ENCODE data around the gene SLC2A5.

SLC2A5 gene

DNA sequence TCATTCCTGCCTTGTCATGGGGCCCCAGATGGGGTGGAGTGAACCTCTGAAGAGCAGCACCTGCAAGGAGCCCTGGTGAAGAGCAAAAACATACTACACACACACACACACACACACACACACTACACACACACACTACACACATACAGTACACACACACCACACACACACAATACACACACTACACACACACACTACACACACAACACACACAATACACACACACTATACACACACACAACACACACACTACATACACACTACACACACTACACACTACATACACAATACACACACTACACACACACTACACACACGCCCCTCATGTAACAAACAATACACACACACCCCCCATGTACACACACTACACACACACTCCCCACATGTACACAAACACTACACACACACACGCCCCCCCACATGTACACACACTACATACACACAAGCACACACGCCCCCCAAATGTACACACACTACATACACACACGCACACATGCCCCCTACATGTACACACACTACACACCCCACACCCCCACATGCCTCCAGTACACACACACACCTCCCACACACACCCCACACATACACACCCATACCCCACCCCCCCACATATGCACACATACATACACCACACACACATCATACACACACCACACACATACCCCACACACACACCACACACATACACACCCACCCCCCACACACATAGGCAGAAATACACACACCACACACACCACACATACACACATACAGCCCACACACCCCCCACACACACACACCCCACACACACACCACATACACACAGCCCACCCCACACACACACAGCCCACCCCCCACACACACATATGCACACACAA is 9.3 kb downstream of the SLC2A5 start:
- DNase-seq, result no peak

DNA sequence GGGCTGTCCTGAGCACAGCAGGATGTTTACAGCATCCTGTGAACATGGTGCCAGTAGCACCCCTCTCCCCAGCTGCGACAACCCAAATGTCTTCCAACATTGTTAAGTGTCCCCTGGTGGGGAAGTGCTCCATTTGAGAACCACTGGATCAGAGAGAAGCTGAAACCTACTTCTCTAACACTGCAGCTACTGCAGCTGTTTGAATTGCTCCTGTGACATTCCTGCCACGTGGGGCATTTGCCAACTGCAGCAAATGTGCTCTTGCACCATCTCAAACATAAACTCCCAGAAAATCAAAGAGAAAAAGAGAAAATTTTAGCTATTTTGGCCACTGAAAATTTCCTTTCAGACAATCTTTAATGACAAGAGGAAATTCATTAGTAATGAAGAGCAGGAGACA is 11.0 kb downstream of the SLC2A5 start:
- no peak for DNase-seq

DNA sequence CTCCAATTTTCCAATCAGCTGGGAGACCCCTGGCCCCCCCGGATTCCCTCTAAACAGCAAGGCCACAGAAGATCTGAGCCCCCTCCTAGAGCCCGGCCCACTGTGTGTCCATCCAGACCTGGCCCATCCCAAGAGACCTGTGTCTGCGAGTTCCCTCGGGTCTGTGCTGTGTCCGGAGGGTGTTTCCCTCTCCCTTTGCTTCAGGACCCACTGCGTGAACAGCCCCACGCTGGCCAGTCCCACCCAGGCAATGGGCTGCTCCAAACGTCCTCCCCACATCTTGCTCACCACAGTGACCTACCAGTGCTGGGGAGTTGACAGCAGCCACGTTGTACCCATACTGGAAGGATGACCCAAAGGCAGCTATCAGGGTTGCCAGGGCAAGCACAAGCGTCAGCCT is 11.6 kb downstream of the SLC2A5 start:
- DNase-seq, result no peak

DNA sequence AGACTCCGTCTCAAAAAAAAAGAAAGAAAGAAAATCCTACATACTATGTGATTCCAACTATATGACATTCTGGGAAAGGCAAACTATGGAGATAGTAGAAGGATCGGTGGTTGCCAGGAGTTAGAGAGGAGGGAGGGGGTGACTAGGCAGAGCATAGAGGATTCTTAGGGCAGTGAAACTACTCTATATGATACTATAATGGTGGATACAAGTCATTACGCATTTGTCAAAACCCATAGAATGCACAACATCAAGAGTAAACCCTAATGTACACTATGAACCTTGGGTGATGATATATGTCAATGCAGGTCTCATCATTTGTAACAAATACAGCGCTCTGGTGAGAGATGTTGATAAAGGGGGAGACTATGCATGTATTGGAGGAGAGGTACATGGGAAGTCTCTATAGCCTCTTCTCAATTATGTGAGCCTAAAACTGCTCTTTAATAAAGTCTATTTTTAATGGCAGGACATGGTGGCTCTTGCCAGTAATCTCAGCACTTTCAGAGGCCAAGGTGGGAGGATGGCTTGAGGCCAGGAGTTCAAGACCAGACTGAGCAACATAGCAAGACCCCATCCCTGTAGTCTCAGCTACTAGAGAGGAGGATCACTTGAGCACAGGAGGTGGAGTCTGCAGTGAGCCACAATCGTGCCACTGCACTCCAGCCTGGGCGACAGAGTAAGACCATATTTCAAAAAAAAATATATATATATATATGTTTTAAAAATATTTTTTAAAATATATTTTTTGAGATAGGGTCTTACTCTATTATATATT is 17.0 kb downstream of the SLC2A5 start:
- no peak for DNase-seq

DNA sequence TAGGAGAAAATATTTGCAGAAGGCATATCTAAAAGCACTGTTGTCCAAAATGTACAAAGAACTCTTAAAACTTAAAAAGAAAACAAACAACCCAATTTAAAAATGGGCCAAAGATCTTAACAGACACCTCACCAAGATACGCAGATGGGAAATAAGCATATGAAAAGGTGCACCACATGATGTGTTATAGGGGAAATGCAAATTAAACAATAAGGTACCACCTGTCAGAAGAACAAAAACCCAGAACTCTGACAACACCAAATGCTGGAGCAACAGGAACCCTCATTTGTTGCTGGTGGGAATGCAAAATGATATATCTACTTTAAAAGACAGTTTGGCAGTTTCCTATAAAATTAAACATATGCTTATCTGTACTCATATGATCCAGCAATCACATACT is 18.1 kb downstream of the SLC2A5 start:
- no peak for DNase-seq

DNA sequence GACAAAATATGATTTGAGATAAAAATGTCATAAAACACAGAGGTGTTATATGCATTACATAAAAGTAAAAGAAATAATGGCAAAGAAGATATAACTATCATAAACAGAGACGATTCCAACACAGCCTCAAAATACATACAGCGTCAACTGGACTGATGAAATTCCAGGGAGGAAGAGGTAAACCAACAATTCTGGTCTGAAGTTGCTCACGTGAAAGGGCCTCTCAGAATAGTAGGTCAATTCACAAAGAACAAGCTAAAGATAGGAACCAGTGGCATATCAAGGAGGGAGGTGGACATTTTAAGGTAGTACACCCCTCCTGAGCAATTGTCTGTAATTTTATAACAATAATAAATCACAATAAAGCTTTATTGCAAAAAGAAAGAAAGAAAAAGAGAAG is 18.6 kb downstream of the SLC2A5 start:
- DNase-seq, result no peak

DNA sequence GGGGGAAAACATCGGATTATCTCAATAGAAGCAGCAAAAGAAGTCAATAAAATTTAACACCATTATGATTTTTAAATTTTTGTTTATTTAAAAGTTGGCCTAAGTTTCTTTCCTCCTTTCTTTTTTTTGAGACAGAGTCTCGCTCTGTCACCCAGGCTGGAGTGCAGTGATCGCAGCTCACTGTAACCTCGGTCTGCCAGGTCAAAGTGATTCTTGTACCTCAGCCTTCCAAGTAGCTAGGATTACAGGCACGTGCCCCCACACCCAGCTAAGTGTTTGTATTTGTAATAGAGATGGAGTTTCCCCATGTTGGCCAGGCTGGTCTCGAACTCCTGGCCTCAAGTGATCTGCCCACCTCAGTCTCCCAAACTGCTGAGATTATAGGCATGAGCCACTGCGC is 20.9 kb downstream of the SLC2A5 start:
- no peak for DNase-seq

DNA sequence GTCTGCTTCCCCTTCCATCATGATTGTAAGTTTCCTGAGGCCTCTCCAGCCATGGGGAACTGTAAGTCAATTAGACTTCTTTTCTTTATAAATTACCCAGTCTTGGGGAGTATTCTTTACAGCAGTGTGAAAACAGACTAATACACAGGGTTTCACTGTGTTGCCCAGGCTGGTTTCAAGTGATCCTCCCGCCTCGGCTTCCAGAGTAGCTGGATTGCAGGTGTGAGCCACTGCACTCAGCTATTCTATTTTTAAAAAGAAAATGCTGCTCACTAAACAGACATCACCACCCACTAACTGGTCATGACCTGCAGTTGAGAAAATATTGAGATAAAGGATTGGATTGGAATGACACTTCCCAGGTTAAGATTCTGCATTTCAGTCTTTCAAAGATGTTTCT is 22.4 kb downstream of the SLC2A5 start:
- no peak for DNase-seq

DNA sequence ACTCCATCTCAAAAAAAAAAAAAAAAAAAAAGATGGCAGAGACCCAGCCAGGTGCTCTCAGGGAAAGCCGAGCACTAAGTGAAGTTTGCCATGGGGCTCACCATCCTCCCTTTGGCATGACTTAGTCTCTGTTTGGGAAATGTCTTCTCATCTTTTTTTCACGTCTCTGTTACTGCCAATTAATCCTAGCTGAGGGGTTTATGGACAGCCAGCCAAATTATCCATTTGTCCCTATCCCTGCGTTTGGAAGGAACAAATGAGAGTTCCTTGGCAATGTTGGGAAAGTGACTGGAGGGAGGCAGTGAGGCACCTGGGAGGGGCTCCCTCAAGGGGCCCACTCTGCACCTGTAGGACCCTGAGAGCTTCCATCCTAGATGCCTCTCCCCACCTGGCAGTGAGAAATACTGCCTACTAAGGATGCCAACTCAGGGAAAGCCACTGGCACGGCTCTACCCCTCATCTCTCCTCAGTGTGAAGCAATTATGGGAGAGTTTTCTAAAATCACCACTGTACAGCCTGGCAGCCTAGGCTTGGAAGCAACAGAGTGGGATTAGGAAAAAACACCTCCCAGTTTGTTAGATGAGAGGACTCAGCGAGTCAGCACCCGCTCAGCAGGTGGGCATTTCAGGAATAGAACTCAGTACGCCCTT is 23.4 kb downstream of the SLC2A5 start:
- DNase-seq, result no peak

DNA sequence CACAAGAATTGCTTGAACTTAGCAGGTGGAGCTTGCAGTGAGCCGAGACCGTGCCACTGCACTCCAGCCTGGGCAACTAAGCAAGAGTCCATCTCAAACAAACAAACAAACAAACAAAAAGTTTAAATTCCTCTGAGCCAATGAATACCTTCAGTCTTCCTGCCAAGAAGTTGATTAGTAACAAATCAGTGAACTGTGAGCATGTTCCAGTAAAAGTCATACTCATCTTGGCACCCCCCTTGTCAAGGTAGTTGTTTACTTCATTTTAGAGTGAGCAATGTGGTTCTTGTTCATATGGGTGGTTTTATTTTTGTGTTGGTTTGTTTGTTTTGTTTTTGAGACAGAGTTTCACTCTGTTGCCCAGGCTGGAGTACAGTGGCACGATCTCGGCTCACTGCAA is 25.2 kb downstream of the SLC2A5 start:
- no peak for DNase-seq

DNA sequence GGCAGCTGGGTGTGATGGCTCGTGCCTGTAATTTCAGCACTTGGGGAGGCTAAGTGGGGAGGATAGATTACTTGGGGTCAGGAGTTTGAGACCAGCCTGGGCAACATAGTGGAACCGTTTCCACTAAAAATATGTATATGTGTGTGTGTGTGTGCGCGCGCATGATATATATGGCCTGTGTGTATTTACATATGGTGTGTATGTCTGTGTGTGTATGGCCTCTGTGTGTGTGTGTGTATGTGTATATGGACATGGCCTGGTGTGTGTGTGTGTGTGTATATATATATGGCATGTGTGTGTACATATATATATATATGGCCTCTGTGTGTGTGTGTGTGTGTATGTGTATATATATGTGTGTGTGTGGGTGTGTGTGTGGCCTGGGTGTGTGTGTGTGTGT is 27.2 kb downstream of the SLC2A5 start:
- DNase-seq, result no peak

DNA sequence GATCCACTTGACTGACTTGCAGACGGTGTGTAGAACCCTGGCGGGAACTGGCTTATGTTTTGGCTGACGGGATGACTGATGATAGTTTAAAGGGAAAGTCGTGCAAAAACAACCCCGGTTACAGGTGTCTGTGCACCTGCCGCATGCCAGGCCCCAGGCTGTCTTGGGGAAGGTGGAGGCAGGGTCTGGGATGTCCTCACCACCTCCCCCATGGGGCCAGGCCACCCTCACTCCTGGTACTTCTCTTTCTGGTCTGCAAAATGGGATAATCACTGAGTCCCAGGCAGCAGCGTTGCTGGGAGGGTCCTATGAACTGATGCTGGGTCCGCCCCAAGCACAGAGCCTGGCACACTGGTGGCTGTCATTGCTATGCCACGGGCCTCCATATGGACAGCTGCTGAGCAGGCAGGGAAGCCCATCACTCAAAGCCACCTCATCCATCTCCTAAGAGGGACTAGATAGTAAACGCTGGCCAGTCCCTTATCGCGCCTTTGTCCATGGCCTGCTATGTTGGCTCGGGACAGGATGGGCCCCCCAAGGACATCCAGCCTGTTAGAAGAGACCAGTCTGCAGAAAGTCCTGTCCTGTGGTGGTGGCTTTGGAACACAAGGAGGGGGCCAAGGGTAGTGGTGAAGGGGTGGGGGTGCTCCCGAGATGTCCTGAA is 28.2 kb downstream of the SLC2A5 start:
- no peak for DNase-seq

DNA sequence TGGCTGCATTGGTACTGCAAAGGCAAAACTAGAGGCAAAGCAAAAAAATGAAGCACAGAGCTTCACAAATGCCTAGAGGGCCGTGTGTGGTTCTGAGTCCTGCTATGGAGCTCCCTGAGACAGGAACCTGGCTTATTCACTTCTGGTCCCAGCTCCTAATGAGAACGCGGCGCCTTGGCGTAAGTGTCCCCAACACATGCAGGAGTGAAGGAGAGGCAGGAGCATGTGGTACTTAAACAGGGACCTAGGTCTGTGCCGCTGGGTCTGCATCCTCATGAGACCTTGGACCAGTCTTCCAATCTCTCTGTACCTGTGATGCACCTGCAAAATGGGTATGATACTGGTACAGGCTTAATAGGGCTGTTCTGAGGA is 28.8 kb downstream of the SLC2A5 start:
- DNase-seq, result no peak

DNA sequence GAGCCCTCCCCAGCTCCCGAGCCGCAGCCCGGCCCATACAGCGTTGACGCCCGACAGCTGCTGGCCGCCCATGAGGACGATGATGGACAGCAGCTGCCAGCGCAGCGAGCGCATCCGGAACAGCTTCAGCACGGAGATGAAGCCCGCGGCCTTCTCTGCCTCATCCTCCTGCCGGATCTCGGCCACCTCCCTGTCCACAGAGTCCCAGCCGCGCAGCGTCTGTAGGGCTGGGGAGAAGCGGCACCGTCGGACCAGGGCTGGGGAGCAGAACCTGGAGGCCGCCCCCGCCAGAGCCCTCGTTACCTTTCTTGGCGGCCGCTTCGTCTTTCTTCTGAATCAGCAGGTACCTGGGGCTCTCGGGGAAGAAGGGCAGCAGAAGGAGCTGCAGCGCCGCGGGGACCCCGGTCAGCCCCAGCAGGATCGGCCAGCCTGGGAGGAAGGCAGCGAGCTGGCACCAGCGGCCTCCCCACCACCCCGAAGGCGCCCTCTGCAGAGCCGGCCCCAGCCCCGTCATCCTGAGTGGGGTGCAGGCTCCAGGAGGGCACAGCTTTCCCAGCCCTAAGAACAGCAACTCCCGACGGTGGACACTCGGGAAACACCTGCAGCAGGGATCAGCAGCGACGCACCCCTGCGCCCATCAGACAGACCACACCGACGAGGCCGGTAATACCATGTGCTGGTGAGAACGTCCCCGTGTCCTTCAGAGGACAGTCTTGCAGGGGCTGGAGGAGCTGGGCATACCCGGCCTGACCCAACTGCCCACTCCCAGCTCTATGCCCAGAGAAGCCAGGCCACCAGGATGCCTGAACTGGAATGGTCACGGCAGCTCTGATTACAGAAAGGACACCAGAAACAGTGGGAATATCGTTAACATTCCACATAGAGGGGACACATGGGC is 29.4 kb downstream of the SLC2A5 start:
- no peak for DNase-seq

DNA sequence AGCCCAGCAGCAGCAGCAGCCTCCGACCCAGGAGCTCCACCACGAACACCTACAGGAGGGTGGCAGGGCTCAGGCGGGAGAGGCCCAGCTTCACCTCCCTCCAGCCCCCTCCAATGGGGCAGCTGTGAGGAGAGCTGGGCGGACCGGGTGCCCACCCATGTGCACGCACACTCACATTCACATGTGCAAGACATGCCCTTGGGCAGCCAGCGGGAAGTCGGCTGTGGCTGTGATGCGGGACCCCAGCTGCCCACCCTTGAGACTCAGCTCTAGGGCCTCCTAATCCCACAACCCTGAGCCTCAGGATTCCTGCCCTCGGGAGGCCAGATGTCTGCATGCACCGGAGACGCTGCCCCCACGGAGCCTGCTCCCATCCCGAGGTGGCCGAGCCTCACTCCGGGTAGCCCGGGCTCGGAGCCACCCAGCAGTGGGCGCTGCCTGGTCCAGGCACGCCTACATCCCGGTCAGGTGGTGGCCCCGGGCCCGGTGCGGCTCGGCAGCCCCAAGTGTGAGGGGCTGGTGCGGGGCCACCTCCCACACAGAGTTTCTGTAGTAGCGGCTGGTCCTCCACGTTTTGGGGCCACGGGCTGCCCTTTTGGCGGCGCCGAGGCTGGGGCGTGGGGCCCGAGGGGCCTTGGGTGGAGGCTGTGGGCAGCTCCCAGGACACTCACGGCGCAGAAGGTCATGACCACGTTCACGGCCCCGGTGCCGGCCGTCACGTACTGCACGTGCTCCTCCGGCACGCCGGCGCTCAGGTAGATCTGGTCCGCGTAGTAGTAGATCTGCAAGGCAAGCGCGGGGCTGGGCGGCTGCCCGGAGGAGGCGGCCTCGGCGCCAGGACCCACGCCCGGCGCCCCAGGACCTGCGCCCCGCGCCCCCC is 30.3 kb downstream of the SLC2A5 start:
- no peak for DNase-seq

DNA sequence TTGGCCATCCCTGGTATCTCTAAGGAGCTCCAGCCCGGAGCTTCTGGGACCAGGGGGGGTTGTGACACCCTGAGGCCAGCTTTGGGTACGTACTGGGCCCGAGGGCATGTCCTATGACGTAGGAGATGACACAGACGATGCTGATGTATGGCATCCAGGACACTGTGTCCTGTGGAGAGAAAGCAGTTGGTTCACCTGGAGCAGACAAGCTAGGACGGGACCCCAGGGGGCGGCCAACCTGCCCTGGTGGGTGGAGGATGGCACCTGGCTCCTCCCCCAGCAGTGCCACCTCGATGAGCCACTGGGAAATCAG is 31.1 kb downstream of the SLC2A5 start:
- no peak for DNase-seq

DNA sequence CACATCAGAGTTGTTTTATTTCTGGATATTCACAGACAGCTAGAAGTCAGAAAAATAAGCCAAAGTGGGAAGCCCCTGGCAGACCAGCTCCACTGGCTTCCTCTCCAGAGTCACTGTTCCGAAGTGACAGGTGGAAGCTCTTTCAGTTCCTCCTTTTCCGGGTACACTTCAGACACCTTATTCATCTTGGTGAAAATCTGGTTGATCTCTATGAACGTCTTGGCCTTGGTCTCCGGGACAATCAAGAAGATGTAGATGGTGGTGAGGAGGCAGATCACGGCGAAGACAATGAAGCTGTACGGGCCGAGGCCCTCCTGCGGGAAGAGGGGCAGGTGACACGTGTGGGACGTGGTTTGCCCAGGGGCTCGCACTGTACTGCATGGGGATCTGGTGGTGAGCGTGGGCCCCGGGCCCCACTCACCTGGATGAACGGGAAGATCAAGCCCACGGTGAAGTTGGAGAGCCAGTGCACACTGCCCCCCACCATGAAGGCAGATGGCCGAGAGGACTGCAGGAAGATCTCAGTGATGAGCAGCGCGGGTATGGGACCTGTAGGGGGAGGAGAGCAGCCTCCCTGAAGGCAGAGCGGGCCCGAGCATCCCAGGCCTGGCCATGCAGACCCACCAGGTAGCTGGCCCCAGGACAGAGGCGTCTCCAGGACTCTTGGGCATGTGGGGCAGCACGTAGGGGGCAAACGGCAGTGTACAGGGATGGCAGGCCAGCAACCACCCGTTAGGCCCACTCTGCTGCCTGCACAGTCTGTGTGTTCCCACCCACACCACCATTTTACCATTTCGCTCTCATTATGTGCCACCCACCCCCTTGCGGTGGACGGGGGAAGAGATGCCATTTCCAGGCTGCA is 31.7 kb downstream of the SLC2A5 start:
- DNase-seq, result no peak

DNA sequence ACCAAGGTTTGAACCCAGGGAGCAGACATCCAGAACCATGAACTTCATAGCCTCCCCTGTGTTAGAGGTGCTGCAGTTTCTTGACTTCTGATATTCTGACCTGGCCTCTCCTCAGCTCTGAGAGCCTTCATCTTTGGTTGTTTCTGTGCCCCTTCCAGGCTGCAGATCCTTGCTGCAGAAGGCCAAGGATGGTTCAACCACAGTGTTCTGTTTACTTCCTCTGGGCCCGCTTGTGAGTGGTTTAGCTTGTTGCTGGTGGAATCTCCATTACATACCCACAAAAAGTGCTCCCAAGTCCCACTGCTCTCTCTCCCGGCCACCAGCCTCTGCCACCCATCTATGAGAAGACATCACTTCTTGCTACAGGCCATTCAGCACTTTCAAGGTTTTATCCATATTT is 34.2 kb downstream of the SLC2A5 start:
- DNase-seq, result no peak

DNA sequence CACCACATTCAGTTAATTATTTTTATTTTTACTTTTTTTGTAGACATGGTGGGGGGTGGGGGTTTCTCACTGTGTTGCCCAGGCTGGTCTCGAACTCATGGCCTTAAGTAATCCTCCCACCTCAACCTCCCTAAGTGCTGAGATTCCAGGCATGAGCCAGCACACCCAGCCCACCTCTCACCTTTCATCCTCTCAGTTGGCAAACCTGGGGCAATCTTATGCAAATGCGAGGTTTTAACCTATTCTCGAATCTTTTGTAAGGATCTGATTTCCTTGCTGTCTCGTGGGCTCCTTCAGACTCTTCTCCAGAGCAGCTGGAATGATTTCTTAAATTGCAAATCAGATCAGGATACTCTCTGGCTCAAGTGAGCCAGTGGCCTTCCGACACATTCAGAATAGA is 36.1 kb downstream of the SLC2A5 start:
- DNase-seq, result no peak

DNA sequence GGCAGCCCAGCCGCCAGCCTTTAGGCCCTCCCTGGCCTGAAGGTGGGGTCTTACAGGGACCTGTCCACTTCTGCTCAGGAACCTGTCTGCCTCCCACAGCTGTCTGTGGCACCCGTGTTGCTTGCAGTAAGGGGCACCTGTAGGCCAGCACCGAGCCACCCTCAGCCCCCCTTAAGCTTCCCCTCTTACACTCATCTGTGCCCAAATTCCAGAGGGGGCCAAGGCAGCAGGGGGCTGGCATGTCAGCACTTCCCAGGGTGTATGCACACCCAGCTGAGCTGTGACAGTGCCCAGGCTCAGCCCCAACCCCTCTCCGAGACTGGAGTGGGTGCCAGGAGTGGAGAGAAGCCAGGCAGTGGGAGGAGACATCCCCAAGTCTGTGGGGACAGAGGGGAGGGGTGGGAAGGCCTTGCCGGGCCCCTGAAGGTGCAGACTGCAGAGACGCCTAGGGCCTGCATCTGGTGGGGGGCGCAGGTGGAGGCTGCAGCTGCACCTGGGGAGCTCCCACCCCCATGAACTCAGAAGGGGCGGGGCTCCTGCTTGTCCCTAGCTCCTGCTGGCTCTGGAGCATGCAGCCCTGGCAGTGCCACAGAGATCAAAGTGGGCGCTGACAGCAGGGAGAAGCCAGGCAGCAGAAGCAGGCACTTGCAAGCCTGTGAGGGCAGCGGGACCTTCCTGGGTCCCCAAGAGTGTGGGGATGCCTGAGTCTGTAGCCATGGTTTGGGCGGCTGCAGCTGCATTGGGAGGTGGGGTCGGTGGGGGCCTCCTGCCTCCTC is 37.8 kb downstream of the SLC2A5 start:
- no peak for DNase-seq

Data from activated CD4-positive, CD25-positive, alpha-beta regulatory T cell treated with anti-CD3 and anti-CD28 coated beads, Interleukin-2, amount 50 U/mL, for 72 hours (primary cell).